Ovary (tissue), 3 donors: ENCODE data around the gene HCFC1R1.

ENCODE experiments used
- CTCF ChIP-seq, 3 donors: fragments of 450-650 bp in 2 of 3; fragments of 200-600 bp in 1 of 3; IDR thresholded peaks; one replicate each; pipeline versions ENCODE4 v1.5.1 to v1.8.0; 2016 to 2022; ENCODE audit warnings: antibody characterized with exemption in 3 of 3, mild to moderate bottlenecking in 1 of 3
- EP300 ChIP-seq: sonication (generic); formaldehyde crosslinking; IDR thresholded peaks from one replicate; pipeline ENCODE4 v1.6.1; 2017; ENCODE audit warnings: antibody characterized with exemption
- POLR2A ChIP-seq: fragments of 450-650 bp; IDR thresholded peaks from one replicate; pipeline ENCODE4 v1.6.1; 2017; ENCODE audit warnings: antibody characterized with exemption, mild to moderate bottlenecking, moderate library complexity
- donor health status: DM: no; HTN: no; CAD: no.

GRCh38 chr16:3029491-3030221 is 5.9 kb upstream of the HCFC1R1 start:
- TF ChIP-seq CTCF (IDR thresholded peaks at IDR 0.05) (no peak), EP300 (no peak), POLR2A (no peak)
